OCI-M2 (cell line): ENCODE results near the gene ACTMAP.
"Not testable (repeated sequence)": the region's sequence is repeated elsewhere in the genome, so short reads cannot be mapped to it uniquely, and the experiment has no call there.

Experiments
- DNase-seq: peaks from one replicate; lab custom pipeline; 2025; ENCODE audit not compliant: unreplicated experiment; lab: John Stamatoyannopoulos, UW

Gene ACTMAP

GRCh38 chr19:40744554-40745401 lies 5.5 kb downstream of the ACTMAP start:
- no peak for DNase-seq

- DNase-seq = no peak
Measured at GRCh38 chr19:40743926-40744325, 6.4 kb downstream of the ACTMAP start.

- no peak for DNase-seq
Measured at GRCh38 chr19:40742886-40743285, 7.4 kb downstream of the ACTMAP start.

- DNase-seq = no peak
Measured at GRCh38 chr19:40742477-40742876, 7.8 kb downstream of the ACTMAP start.

- no peak for DNase-seq
Measured at GRCh38 chr19:40741527-40742390, 8.5 kb downstream of the ACTMAP start.

GRCh38 chr19:40740747-40741146 lies 9.5 kb downstream of the ACTMAP start:
- DNase-seq = no peak

GRCh38 chr19:40739871-40740703 lies 10.2 kb downstream of the ACTMAP start:
- no peak for DNase-seq

GRCh38 chr19:40739030-40739839 lies 11.0 kb downstream of the ACTMAP start:
- DNase-seq = no peak

GRCh38 chr19:40737102-40737644 lies 13.1 kb downstream of the ACTMAP start:
- no peak for DNase-seq

GRCh38 chr19:40736661-40737060 lies 13.6 kb downstream of the ACTMAP start:
- no peak for DNase-seq

GRCh38 chr19:40735013-40735771 lies 15.1 kb downstream of the ACTMAP start:
- DNase-seq = no peak

GRCh38 chr19:40733149-40733548 lies 17.1 kb downstream of the ACTMAP start:
- DNase-seq = no peak

- DNase-seq = not testable (repeated sequence)
Measured at GRCh38 chr19:40732304-40732703, 18.0 kb downstream of the ACTMAP start.

GRCh38 chr19:40730065-40730464 lies 20.2 kb downstream of the ACTMAP start:
- not testable (repeated sequence) for DNase-seq

GRCh38 chr19:40726279-40726678 lies 24.0 kb downstream of the ACTMAP start:
- DNase-seq = no peak

GRCh38 chr19:40724855-40725254 lies 25.4 kb downstream of the ACTMAP start:
- no peak for DNase-seq

GRCh38 chr19:40724315-40724714 lies 26.0 kb downstream of the ACTMAP start:
- DNase-seq = no peak

- no peak for DNase-seq
Measured at GRCh38 chr19:40723661-40724254, 26.5 kb downstream of the ACTMAP start.
